GM19324 (cell line): ENCODE measurements around the gene PPIL6.

ENCODE experiments used
- ATAC-seq: cut with Tn5 transposase; IDR thresholded peaks from one replicate; pipeline ENCODE4 v1.9.1; 2021; ENCODE audit warnings: mild to moderate bottlenecking, moderate library complexity; ENCODE audit not compliant: unreplicated experiment, low FRiP score

The PPIL6 gene

GRCh38 chr6:109440331-109441068, at the start of gene PPIL6, which contains the start of gene SMPD2:
PPIL6 (minus strand) TSS chr6:109440628; CDS start chr6:109440590, 38 bp downstream.
SMPD2 (plus strand) TSS chr6:109440724; CDS start chr6:109441122, 398 bp downstream.
- peak; percentile 91 for ATAC-seq

DNA sequence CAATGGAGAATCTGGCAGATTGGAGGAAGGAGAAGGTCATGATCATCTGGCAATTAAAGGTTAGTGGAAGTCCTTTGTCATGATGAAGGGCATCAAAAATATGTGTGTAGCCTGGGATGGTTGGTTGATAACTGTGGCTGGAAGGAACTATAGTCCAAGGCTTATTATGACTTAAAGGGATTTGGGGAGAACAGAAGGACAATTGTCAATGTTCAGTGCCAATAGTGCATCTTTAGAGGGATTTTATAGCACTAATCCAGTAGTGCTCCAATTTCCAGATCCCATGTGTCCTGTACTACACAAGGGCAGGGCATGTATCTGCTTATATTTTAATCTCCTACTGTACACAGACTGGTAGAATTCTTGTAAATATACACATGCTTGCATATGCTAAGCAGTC, 47.6 kb upstream of the PPIL6 start:
- ATAC-seq = no peak

GRCh38 chr6:109486068-109486467, 45.6 kb upstream of the PPIL6 start:
- no peak for ATAC-seq

DNA sequence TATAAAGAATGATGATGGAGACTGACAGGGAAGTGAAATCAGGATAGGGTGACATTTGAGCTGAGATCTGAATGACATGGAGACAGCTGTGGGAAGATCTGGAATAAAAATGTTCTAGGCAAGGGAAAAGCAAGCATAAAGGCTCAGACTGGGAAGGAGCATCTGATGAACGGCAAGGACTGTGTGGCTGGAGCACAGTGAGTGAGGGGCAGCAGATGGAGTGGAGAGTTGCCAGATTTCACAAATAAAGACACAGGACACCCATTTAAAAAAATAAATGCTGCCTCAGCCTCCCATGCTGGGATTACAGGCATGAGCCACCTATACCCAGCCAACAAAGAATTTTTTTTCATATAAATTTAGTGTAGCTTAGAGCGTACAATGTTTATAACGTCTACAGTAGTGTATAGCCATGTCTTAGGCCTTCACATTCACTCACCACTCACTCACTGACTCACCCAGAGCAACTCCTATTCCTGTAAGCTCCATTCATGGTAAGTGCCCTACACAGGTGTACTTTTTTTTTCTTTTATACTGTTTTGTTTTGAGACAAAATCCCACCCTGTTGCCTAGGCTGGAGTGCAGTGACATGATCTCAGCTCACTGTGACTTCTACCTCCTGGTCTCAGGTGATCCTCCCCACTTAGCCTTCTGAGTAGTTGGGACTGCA, 45.0 kb upstream of the PPIL6 start:
- no peak for ATAC-seq

DNA sequence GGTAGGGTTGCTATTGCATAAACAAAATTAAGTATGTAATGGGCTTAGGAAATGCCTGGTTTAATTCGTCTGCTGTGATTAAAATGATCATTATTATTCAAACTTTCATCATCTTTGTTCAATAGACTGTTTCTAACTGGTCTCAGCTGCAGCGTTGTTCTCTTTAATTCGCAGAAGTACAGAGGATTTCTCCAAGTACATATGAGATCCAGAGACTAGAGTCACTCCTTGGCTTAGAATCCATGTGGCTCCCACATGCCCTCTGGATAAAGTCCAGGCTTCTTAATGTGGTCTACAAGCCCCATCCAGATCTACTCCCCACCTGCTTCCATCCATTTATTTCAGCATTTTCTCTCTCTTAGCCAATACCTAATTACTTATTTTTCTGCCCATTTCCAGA, 43.7 kb upstream of the PPIL6 start:
- ATAC-seq = no peak

DNA sequence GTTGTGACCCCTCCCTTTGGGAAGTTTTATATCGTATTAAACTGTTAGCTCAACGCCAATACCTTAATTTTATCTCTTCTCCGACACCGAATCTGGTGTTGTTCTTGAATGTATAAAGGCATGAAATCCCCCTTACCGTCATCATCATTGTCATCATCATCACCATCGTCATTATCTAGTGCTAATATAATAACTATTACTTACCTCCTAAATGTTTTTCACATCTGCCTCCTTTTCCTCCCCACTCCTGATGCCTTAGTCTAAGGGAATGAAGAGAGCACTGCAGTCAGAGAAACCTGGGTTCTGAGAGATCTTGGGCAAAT, 43.3 kb upstream of the PPIL6 start:
- ATAC-seq = no peak

DNA sequence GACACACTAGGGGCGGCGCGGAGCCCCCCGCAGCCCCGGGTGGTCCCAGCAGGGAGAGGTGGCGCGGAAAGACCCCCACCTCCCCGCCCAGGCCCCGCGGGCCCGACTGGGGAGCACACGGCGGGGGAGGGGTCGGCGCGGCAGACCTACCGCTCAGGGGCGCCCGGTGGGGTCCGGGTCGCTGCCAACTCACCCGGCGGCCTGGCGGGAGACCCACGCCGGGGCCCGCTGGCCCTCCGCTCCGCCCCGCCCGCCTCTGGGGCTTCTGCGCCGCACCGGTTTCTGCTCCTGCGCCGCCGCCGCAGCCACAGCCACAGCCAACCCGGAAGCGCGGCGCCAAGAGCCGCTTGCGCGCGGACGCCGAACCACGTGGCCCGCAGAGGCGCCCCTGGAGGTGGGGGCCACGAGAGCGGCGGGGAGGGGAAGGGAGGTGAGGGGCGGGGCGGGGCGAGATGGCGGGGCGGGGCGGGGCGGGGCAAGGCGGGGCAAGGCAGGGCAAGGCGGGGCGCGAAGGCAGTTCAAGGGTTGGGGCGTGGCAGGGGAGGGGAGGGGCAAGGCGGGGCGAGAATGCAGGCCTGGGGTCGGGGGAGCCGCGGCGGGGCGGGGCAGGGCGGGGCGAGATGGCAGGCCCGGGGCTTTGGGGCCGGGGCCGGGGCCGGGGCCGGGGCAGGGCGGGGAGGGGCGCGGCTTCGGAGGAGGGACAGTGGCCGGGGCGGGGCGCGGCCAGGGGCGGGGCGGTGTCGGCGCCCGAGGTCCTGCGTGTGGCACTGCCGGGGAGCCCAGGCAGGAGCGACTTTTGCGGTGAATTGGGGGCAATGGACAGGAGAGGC, 42.7 kb upstream of the PPIL6 start, which contains the start of gene ZBTB24:
TSS of gene ZBTB24 (minus strand) at position 315 of the 830 bp plus-strand sequence. CDS start 1,193 bp downstream, outside the sequence.
- ATAC-seq = peak; percentile 91

GRCh38 chr6:109480993-109481480, 40.6 kb upstream of the PPIL6 start:
- ATAC-seq = no peak

DNA sequence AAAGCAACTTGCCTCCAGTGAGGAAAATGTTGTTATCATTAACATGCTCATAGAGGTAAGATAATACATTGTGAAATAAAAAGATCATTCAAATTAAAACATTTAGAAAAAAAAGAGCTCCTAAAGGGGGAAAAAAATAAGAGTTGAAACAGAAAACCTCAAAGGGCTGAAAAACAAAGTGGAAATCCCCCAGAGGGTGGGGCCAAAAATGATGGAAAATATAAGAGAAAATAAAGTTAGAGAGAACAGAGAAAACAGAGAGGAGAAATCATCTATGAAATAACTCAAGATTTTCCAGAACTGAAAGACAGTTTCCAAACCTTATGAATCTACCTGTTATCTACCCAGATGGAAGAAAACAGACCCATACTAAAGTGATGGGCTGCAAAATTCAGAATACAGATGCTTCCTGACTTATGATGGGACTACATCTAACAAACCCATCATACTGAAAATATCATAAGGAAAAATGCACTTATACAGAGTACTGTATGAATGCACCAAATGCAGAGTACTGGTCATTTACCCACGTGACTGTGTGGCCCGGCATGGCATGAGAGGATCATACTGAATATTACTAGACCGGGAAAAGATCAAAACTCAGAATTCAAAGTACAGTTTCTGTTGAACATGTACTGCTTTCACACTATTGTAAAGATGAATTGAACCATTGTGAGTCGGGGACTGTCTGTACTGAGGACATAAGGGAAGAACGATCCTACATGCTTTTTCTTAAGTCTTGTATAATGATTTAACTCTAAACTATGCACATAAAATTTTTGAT, 38.6 kb upstream of the PPIL6 start:
- ATAC-seq = no peak

GRCh38 chr6:109478222-109478805, 37.9 kb upstream of the PPIL6 start:
- ATAC-seq = no peak

GRCh38 chr6:109477725-109478124, 37.3 kb upstream of the PPIL6 start:
- ATAC-seq = no peak

DNA sequence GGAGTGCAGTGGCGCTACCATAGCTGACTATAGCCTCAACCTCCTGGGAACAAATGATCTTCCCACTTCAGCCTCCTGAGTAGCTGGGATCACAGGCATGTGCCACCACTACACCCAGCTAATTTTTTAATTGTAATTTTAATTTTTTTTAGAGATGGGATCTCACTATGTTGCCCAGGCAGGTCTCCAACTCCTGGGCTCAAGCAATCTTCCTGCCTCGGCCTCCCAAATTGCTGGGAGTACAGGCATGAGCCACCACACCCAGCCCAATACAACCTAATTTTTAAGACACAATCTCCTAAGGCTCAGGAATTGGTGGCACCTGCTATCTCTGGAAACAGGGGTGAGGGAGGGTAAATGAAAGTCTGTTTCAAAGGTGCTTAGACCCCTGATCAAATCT, 36.8 kb upstream of the PPIL6 start:
- ATAC-seq = no peak

GRCh38 chr6:109475625-109476024, 35.2 kb upstream of the PPIL6 start:
- no peak for ATAC-seq

DNA sequence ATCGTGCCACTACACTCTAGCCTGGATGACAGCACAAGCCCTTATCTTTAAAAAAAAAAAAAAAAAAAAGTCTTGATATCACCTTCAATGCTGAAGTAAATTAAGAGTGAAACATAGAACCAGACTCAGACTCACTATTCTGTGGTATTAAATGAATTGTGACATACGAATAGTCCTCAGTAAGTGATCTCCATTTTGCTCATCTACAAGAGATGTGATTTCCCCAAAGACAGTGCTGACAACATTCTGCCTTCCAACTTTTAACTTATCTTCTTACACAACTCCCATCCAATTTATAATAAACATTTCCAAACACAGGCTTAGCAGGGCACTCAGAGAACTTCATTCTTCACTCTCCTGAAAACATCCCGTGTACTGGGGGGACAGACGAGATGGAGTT, 34.6 kb upstream of the PPIL6 start:
- ATAC-seq = no peak

- no peak for ATAC-seq
Observed at GRCh38 chr6:109473120-109473519, 32.7 kb upstream of the PPIL6 start.

GRCh38 chr6:109472132-109472995, 31.9 kb upstream of the PPIL6 start:
- no peak for ATAC-seq

- ATAC-seq = no peak
Observed at GRCh38 chr6:109471105-109471810, 30.8 kb upstream of the PPIL6 start.

GRCh38 chr6:109469591-109470189, 29.3 kb upstream of the PPIL6 start:
- no peak for ATAC-seq
